ENCODE measurements around the gene EDC3. TPM values are rescaled to one million over a fixed set of nuclear protein-coding genes. Genes with fewer than 3 reads are reported as not detected.
A peak's percentile ranks its signal among the peaks of the same experiment; 100 is the strongest.

The EDC3 gene
- total RNA-seq, 2 experiments from 2014 or later: 11.0 to 11.1 TPM

- H3K36me3 Mint-ChIP-seq (ENCODE audit: low read depth): peaks cover 96% of the 10 kb centered on the region
- ChIA-PET POLR2A (interaction anchor here (0.9 kb wide), 1 partner anchor 9 kb away, joined by 3 read pairs; no protein-coding TSS in a partner anchor), CTCF (interaction anchor here (1.5 kb wide), 1 partner anchor 145 kb away, joined by 5 read pairs; no protein-coding TSS in a partner anchor)
- H3K27ac Mint-ChIP-seq: no peak overlapping the region
- H3K9me3 Mint-ChIP-seq: no peaks in the 10 kb centered on the region
- H3K9me3 ChIP-seq (ENCODE audit: control insufficient read depth in 1 of 2, insufficient read depth in 1 of 2, low read length in 2 of 2): no peaks in the 10 kb centered on the region
- intact Hi-C loops (cut with DNase I, micrococcal nuclease): no loop called here
- no peak for TF ChIP-seq CTCF (IDR thresholded peaks at IDR 0.05)
- H3K27ac ChIP-seq (ENCODE audit: low read depth in 1 of 2, low read length in 2 of 2): no peak overlapping the region
- no peak for ATAC-seq (ENCODE audit: poor library complexity)
- H3K4me1 Mint-ChIP-seq (ENCODE audit: low read depth): peaks cover under 1% of the 10 kb centered on the region
- DNase-seq: no peak
- no peaks in the 10 kb centered on the region for H3K27me3 ChIP-seq (ENCODE audit: control insufficient read depth in 1 of 2, insufficient read depth in 2 of 2, low read length in 2 of 2)
- H3K36me3 ChIP-seq (ENCODE audit: insufficient read depth, low read length): peaks cover 95% of the 10 kb centered on the region
- no peak overlapping the region for H3K4me3 ChIP-seq (ENCODE audit: low read length)
- H3K27me3 Mint-ChIP-seq: no peaks in the 10 kb centered on the region
- no peak overlapping the region for H3K4me3 Mint-ChIP-seq
- H3K4me1 ChIP-seq (ENCODE audit: insufficient read depth, low read length): peaks cover 14% of the 10 kb centered on the region
These were observed 69.5 kb downstream of the EDC3 start for GRCh38 chr15:74626336-74626735.

GRCh38 chr15:74625693-74626092 lies 70.1 kb downstream of the EDC3 start:
- Histone ChIP-seq H3K27me3 (ENCODE audit: control insufficient read depth in 1 of 2, insufficient read depth in 2 of 2, low read length in 2 of 2) (no peaks in the 10 kb centered on the region), H3K9me3 (ENCODE audit: control insufficient read depth in 1 of 2, insufficient read depth in 1 of 2, low read length in 2 of 2) (no peaks in the 10 kb centered on the region), H3K4me1 (ENCODE audit: insufficient read depth, low read length) (peaks cover 20% of the 10 kb centered on the region), H3K4me3 (ENCODE audit: low read length) (no peak overlapping the region), H3K27ac (ENCODE audit: low read depth in 1 of 2, low read length in 2 of 2) (peak overlapping the region in 1 of 2 donors; percentile 11), H3K36me3 (ENCODE audit: insufficient read depth, low read length) (peaks cover 95% of the 10 kb centered on the region)
- ChIA-PET POLR2A (interaction anchor here (0.7 kb wide), 1 partner anchor 9 kb away, joined by 3 read pairs; no protein-coding TSS in a partner anchor), CTCF (no interaction called here)
- Mint-ChIP-seq H3K36me3 (ENCODE audit: low read depth) (peaks cover 100% of the 10 kb centered on the region), H3K27me3 (no peaks in the 10 kb centered on the region), H3K4me3 (no peak overlapping the region), H3K9me3 (no peaks in the 10 kb centered on the region), H3K27ac (no peak overlapping the region), H3K4me1 (ENCODE audit: low read depth) (peaks cover 7% of the 10 kb centered on the region)
- DNase-seq (no peak), ATAC-seq (ENCODE audit: poor library complexity) (no peak)
- no peak for TF ChIP-seq CTCF (IDR thresholded peaks at IDR 0.05)
- intact Hi-C loops (cut with DNase I, micrococcal nuclease): no loop called here

- H3K4me3 ChIP-seq (ENCODE audit: low read length): no peak overlapping the region
- Mint-ChIP-seq H3K27me3 (no peaks in the 10 kb centered on the region), H3K36me3 (ENCODE audit: low read depth) (peaks cover 100% of the 10 kb centered on the region), H3K27ac (no peak overlapping the region), H3K4me3 (no peak overlapping the region), H3K4me1 (ENCODE audit: low read depth) (peaks cover 21% of the 10 kb centered on the region), H3K9me3 (no peaks in the 10 kb centered on the region)
- ChIA-PET CTCF (interaction anchor here (1.3 kb wide), 1 partner anchor 10 kb away, joined by 6 read pairs; no protein-coding TSS in a partner anchor), POLR2A (interaction anchor here (1.1 kb wide), 1 partner anchor 8 kb away, joined by 3 read pairs; the partner anchor contains the start of gene CLK3)
- H3K9me3 ChIP-seq (ENCODE audit: control insufficient read depth in 1 of 2, insufficient read depth in 1 of 2, low read length in 2 of 2): no peaks in the 10 kb centered on the region
- peaks cover 35% of the 10 kb centered on the region for H3K4me1 ChIP-seq (ENCODE audit: insufficient read depth, low read length)
- ATAC-seq (ENCODE audit: poor library complexity) (no peak), DNase-seq (no peak)
- peaks cover 100% of the 10 kb centered on the region for H3K36me3 ChIP-seq (ENCODE audit: insufficient read depth, low read length)
- no peaks in the 10 kb centered on the region for H3K27me3 ChIP-seq (ENCODE audit: control insufficient read depth in 1 of 2, insufficient read depth in 2 of 2, low read length in 2 of 2)
- no peak for TF ChIP-seq CTCF (IDR thresholded peaks at IDR 0.05)
- intact Hi-C loops (cut with DNase I, micrococcal nuclease): no loop called here
- no peak overlapping the region for H3K27ac ChIP-seq (ENCODE audit: low read depth in 1 of 2, low read length in 2 of 2)
These were observed 71.7 kb downstream of the EDC3 start for GRCh38 chr15:74624020-74624602.
